Subcutaneous abdominal adipose tissue (tissue), 5 donors: Measurements from ENCODE around the gene CCNF.

Experiments used
- H3K27ac ChIP-seq: one replicate; pipeline ENCODE4 v1.7.0; 2013; ENCODE audit warnings: low read depth, mild to moderate bottlenecking, inconsistent platforms, low read length, moderate library complexity
- H3K27me3 ChIP-seq, 5 donors: one replicate each; pipeline ENCODE4 v1.7.0; 2013; ENCODE audit warnings: low read length in 5 of 5, inconsistent platforms in 1 of 5; ENCODE audit not compliant: control insufficient read depth in 5 of 5, insufficient read depth in 4 of 5
- H3K36me3 ChIP-seq, 5 donors: one replicate each; pipeline ENCODE4 v1.7.0; 2013; ENCODE audit warnings: low read length in 5 of 5; ENCODE audit not compliant: control insufficient read depth in 5 of 5, insufficient read depth in 5 of 5
- H3K4me1 ChIP-seq, 5 donors: one replicate each; pipeline ENCODE4 v1.7.0; 2013; ENCODE audit warnings: low read length in 5 of 5, mild to moderate bottlenecking in 3 of 5, moderate library complexity in 1 of 5; ENCODE audit not compliant: control insufficient read depth in 5 of 5, insufficient read depth in 5 of 5
- H3K4me3 ChIP-seq, 5 donors: one replicate each; pipeline ENCODE4 v1.7.0; 2013; ENCODE audit warnings: low read length in 5 of 5, low read depth in 1 of 5
- H3K9ac ChIP-seq, 5 donors: one replicate each; pipeline ENCODE4 v1.7.0; 2013; ENCODE audit warnings: low read length in 5 of 5, mild to moderate bottlenecking in 4 of 5, moderate library complexity in 3 of 5
- H3K9me3 ChIP-seq, 5 donors: one replicate each; pipeline ENCODE4 v1.7.0; 2013; ENCODE audit warnings: low read length in 5 of 5; ENCODE audit not compliant: control insufficient read depth in 5 of 5
- donor health status: healthy.
- donor health status: healthy.
- donor health status: healthy.
- donor health status: healthy.
- donor health status: healthy.

The CCNF gene

GRCh38 chr16:2398520-2398919 is 30.7 kb upstream of the CCNF start:
- Histone ChIP-seq H3K36me3 (no peaks in the 10 kb centered on the region), H3K9me3 (no peaks in the 10 kb centered on the region), H3K4me1 (no peaks in the 10 kb centered on the region), H3K4me3 (no peak overlapping the region), H3K27ac (no peak overlapping the region), H3K9ac (no peak overlapping the region), H3K27me3 (no peaks in the 10 kb centered on the region)

- Histone ChIP-seq H3K9me3 (no peaks in the 10 kb centered on the region), H3K4me1 (no peaks in the 10 kb centered on the region), H3K9ac (no peak overlapping the region), H3K27me3 (no peaks in the 10 kb centered on the region), H3K27ac (no peak overlapping the region), H3K36me3 (no peaks in the 10 kb centered on the region), H3K4me3 (no peak overlapping the region)
These were observed 25.1 kb upstream of the CCNF start for GRCh38 chr16:2404099-2404498.

- no peaks in the 10 kb centered on the region for H3K9me3 ChIP-seq
- H3K4me1 ChIP-seq, result no peaks in the 10 kb centered on the region
- no peak overlapping the region for H3K27ac ChIP-seq
- H3K9ac ChIP-seq, result no peak overlapping the region
- peaks cover 0 to 6% (median 0%) of the 10 kb centered on the region in 5 donors for H3K27me3 ChIP-seq
- no peaks in the 10 kb centered on the region for H3K36me3 ChIP-seq
- H3K4me3 ChIP-seq, result no peak overlapping the region
These were observed 14.2 kb upstream of the CCNF start for GRCh38 chr16:2415085-2415484.

DNA sequence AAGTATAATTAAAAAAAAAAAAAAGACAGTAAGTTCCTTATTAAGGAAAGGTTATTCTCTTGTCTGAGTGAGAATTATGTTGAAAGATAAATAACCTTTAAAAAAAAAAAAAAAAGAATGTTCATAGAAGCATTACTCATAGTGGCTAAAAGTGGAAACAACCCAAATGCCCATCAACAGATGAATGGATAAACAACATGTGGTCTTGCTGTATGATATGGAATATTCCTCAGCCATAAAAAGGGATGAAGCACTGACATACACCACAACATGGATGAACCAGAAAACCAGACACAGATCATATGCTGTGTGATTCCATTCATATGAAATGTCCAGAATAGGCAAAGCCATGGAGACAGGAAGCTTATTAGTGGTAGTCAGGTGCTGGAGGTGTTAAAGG is 9.2 kb upstream of the CCNF start:
- no peak overlapping the region for H3K9ac ChIP-seq
- H3K27ac ChIP-seq, result no peak overlapping the region
- peaks cover 0 to 3% (median 0%) of the 10 kb centered on the region in 5 donors for H3K4me1 ChIP-seq
- no peak overlapping the region for H3K4me3 ChIP-seq
- no peaks in the 10 kb centered on the region for H3K36me3 ChIP-seq
- no peaks in the 10 kb centered on the region for H3K9me3 ChIP-seq
- H3K27me3 ChIP-seq, result peaks cover 0 to 5% (median 0%) of the 10 kb centered on the region in 5 donors

DNA sequence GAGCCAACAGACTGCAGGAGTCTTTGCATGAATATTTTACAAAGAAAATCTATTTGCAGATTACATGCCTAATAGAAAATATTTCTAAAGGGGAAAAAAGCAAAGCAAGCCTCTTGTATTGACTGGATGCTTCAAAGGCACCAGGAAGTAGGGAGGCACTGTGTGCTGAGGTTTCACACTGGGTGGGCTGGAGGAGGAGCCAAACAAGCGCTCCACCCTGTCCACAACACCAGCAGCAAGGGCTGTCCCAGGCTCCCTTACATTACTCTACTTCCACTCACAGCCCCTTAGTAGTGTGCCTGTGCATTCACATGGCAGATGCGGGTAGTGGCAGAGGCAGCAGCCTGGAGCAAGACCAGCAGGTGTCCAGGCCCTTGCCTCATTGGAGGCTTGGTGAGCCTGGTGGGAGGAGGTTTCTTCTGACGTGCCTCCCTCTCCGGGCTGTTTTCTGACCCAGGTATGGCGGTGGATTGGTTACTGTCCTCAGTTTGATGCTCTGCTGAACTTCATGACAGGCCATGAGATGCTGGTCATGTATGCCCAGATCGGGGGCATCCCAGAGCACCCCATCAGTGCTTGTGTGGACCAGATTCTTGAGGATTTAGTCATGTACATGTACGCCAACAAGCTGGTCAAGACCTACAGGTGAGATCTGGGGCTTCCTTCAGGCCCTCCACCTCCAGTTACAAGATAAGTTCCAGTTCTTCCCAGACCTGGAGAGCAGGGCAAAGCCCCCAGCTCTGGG is 7.0 kb upstream of the CCNF start:
- no peak overlapping the region for H3K9ac ChIP-seq
- no peaks in the 10 kb centered on the region for H3K9me3 ChIP-seq
- no peak overlapping the region for H3K27ac ChIP-seq
- H3K36me3 ChIP-seq, result no peaks in the 10 kb centered on the region
- no peak overlapping the region for H3K4me3 ChIP-seq
- H3K4me1 ChIP-seq, result peaks cover 0 to 3% (median 0%) of the 10 kb centered on the region in 5 donors
- H3K27me3 ChIP-seq, result no peaks in the 10 kb centered on the region

GRCh38 chr16:2424061-2425007 is 4.9 kb upstream of the CCNF start:
- no peak overlapping the region for H3K4me3 ChIP-seq
- H3K27ac ChIP-seq, result no peak overlapping the region
- H3K9me3 ChIP-seq, result no peaks in the 10 kb centered on the region
- H3K27me3 ChIP-seq, result no peaks in the 10 kb centered on the region
- no peaks in the 10 kb centered on the region for H3K36me3 ChIP-seq
- H3K4me1 ChIP-seq, result peaks cover 0 to 10% (median 8%) of the 10 kb centered on the region in 5 donors
- H3K9ac ChIP-seq, result no peak overlapping the region

GRCh38 chr16:2425008-2425518 is 4.2 kb upstream of the CCNF start:
- no peak overlapping the region for H3K4me3 ChIP-seq
- H3K9me3 ChIP-seq, result no peaks in the 10 kb centered on the region
- no peaks in the 10 kb centered on the region for H3K27me3 ChIP-seq
- H3K27ac ChIP-seq, result no peak overlapping the region
- peaks cover 0 to 16% (median 12%) of the 10 kb centered on the region in 5 donors for H3K4me1 ChIP-seq
- H3K36me3 ChIP-seq, result no peaks in the 10 kb centered on the region
- H3K9ac ChIP-seq, result no peak overlapping the region

GRCh38 chr16:2425825-2426430 is 3.3 kb upstream of the CCNF start:
- H3K4me3 ChIP-seq, result no peak overlapping the region
- no peak overlapping the region for H3K27ac ChIP-seq
- peaks cover 2 to 25% (median 19%) of the 10 kb centered on the region in 5 donors for H3K4me1 ChIP-seq
- H3K9ac ChIP-seq, result no peak overlapping the region
- H3K9me3 ChIP-seq, result no peaks in the 10 kb centered on the region
- H3K27me3 ChIP-seq, result no peaks in the 10 kb centered on the region
- H3K36me3 ChIP-seq, result no peaks in the 10 kb centered on the region

DNA sequence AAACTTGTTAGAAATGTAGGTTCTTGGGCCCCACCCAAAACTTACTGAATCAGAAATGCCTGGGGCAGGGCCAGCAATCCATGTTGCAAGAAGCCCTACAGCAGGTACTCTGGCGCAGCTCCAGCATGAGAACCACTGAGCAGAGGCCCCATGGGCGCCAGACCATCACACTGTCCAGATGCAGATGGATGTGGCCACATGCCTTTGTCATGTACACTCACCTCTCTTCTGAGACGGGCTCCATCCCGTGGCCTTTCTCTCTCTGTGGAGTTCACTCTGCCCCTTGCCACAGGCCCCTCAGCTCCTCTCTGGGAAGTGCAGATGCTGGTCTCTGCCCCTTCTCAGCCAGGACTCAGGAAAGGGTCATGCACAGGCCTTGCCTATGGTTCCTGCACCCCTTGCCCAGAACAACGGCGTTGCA is 2.3 kb upstream of the CCNF start:
- Histone ChIP-seq H3K36me3 (no peaks in the 10 kb centered on the region), H3K9me3 (no peaks in the 10 kb centered on the region), H3K27ac (no peak overlapping the region), H3K4me1 (peaks cover 2 to 28% (median 19%) of the 10 kb centered on the region in 5 donors), H3K4me3 (no peak overlapping the region), H3K9ac (no peak overlapping the region), H3K27me3 (no peaks in the 10 kb centered on the region)
